Calu3 (cell line): ENCODE measurements around the gene ITGB2. TPM values are rescaled to one million over a fixed set of nuclear protein-coding genes. Genes with fewer than 3 reads are reported as not detected.

Experiments used
- BruUV-seq: library from RNA; stranded (reverse); fragments of 400-500 nt; replicated peaks from 2 replicates; lab custom pipeline; 2021; lab: Mats Ljungman, UMichigan
- CTCF ChIA-PET: fragments of 300-600 bp; sonication (Branson Sonifier 250); formaldehyde crosslinking; loops from one replicate; lab custom pipeline; 2022; ENCODE audit warnings: antibody characterized with exemption; lab: Charles Lee
- DNase-seq: peaks from one replicate; pipeline ENCODE4 v3.0.0; 2022
- H3K27ac Mint-ChIP-seq: one replicate; pipeline ENCODE4 v1.8.0; 2022; ENCODE audit warnings: mixed read lengths; ENCODE audit not compliant: unreplicated experiment
- H3K27me3 Mint-ChIP-seq: one replicate; pipeline ENCODE4 v1.8.0; 2022; ENCODE audit warnings: mixed read lengths; ENCODE audit not compliant: unreplicated experiment
- H3K36me3 Mint-ChIP-seq: one replicate; pipeline ENCODE4 v1.8.0; 2022; ENCODE audit warnings: mild to moderate bottlenecking, moderate library complexity, mixed read lengths; ENCODE audit not compliant: insufficient read depth, unreplicated experiment
- H3K4me1 Mint-ChIP-seq: one replicate; pipeline ENCODE4 v1.8.0; 2022; ENCODE audit warnings: mild to moderate bottlenecking, low read depth, mixed read lengths; ENCODE audit not compliant: unreplicated experiment
- H3K4me3 Mint-ChIP-seq: one replicate; pipeline ENCODE4 v1.8.0; 2022; ENCODE audit warnings: mild to moderate bottlenecking, low read depth, moderate library complexity, mixed read lengths; ENCODE audit not compliant: unreplicated experiment
- H3K9me3 Mint-ChIP-seq: one replicate; pipeline ENCODE4 v1.8.0; 2022; ENCODE audit warnings: low read depth, mixed read lengths; ENCODE audit not compliant: unreplicated experiment
- intact Hi-C: fragments of 100-400 bp; cut with micrococcal nuclease; formaldehyde crosslinking; loops from one replicate; pipeline ENCODE4 v1.10.0; 2022; ENCODE audit not compliant: unreplicated experiment
- total RNA-seq: library from RNA; stranded (reverse); gene quantifications from 2 replicates; pipeline ENCODE4 v1.2.3, GENCODE V29; 2022
- TF ChIP-seq, protein P1 (sequence below): fragments of 200-600 bp; IDR thresholded peaks from one replicate; pipeline ENCODE4 v1.8.0; 2022; ENCODE audit warnings: antibody characterized with exemption; ENCODE audit not compliant: unreplicated experiment

ITGB2 gene
- total RNA-seq, 1 experiment from 2014 or later: 0.42 TPM

DNA sequence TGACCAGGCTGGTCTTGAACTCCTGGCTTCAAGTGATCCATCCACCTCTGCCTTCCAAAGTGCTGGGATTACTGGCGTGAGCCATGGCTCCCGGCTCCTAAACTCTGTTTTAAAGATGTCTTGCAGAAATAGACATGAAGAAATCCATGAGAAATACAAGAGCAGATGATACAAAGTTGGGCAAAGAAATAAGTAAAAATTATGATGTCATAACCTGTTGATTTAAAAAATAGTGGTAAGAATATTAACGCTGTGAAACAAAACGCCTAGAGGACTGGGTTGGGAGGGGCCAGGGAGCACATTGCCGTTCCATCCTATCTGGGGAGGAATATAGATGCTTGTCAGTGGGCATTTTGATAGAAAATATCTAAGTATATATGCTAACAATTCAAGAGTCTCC, 1.2 kb upstream of the ITGB2 start:
- Mint-ChIP-seq H3K4me1 (peaks cover 16% of the 10 kb centered on the region), H3K36me3 (no peaks in the 10 kb centered on the region), H3K27me3 (peaks cover 57% of the 10 kb centered on the region), H3K27ac (no peak overlapping the region), H3K9me3 (no peaks in the 10 kb centered on the region), H3K4me3 (no peak overlapping the region)
- CTCF ChIA-PET: no interaction called here
- DNase-seq: no peak
- BruUV-seq: no TSS peak
- TF ChIP-seq, protein P1, sequence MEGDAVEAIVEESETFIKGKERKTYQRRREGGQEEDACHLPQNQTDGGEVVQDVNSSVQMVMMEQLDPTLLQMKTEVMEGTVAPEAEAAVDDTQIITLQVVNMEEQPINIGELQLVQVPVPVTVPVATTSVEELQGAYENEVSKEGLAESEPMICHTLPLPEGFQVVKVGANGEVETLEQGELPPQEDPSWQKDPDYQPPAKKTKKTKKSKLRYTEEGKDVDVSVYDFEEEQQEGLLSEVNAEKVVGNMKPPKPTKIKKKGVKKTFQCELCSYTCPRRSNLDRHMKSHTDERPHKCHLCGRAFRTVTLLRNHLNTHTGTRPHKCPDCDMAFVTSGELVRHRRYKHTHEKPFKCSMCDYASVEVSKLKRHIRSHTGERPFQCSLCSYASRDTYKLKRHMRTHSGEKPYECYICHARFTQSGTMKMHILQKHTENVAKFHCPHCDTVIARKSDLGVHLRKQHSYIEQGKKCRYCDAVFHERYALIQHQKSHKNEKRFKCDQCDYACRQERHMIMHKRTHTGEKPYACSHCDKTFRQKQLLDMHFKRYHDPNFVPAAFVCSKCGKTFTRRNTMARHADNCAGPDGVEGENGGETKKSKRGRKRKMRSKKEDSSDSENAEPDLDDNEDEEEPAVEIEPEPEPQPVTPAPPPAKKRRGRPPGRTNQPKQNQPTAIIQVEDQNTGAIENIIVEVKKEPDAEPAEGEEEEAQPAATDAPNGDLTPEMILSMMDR: no peak
- intact Hi-C loops: no loop called here

DNA sequence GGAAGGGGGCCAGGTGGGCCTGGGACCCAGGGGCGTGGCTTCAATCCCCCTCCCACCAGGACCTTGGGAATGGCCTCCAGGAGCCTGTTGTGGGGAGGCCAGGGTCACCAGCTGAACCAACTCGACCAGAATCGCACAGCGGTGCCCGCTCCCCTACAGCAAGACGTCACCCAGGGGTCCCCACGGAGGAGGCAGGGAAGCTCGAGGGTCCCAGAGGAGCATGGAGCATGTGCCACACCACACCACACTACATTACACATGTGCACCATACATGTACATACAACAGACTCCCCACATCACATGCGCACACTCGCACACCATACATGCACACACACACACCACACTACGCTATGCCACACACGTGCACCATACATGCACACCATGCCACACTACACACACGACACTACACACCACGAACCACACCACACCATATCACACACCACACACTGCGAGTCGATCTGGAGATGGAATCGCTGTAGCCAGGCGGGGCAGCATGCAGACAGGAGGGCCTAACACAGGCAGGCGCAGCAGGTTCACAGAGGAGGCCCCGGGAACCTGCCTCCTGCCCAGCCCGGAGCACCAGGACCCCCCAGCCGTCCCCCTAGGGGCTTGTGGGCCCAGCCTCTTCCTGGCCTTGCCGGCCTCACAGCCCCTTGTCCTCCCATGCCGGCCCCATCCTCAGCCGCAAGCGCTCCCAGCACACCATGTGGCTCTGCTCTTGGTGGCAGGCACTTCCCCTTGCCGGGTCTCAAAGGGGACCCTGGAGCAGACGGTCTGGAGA, 596 bp downstream of the ITGB2 start:
- intact Hi-C loops: no loop called here
- CTCF ChIA-PET: no interaction called here
- TF ChIP-seq, protein P1: no peak
- H3K4me1 Mint-ChIP-seq: peaks cover 7% of the 10 kb centered on the region
- H3K27me3 Mint-ChIP-seq: peaks cover 55% of the 10 kb centered on the region
- no peak for DNase-seq
- BruUV-seq: no TSS peak
- H3K36me3 Mint-ChIP-seq: no peaks in the 10 kb centered on the region
- H3K27ac Mint-ChIP-seq: no peak overlapping the region
- H3K9me3 Mint-ChIP-seq: no peaks in the 10 kb centered on the region
- H3K4me3 Mint-ChIP-seq: no peak overlapping the region

DNA sequence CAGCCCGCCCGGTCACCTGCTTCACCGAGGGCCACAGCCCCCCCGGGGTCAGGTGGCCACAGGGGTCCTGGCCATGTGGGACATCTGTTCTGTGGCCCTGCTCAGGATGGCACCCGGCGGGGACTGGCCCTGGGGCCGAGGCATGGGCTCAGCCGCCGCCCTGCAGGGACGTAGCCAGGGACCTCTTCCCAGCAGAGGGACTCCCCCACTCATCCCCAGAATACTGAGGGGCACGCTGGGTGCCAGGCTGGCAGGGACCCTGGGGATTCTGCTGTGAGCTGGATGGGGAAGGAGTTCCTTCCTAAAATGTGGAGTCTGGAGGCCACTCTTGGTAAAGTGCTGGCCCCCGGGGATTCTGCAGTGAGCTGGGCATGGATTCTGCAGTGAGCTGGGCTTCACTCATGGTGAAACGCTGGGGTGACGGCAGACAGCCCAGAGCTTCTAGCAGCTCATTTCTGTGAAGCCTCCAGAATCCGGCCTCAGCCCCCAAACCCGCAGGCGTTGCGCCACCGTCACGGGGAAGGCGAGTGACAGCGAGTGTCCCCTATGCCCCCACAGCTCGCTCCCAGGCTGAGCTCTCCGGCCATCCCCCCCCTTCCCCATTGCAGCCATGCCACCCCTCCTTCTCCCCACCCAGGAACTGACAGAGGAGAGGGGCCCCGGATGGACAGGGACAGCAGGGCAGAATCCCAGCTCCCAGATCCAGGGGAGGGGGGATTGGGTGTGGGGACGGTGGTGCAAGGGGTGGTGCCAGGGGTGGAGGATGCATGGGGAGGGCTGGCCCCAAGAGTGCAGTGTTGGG, 1.4 kb downstream of the ITGB2 start:
- TF ChIP-seq, protein P1: no peak
- CTCF ChIA-PET: no interaction called here
- no peaks in the 10 kb centered on the region for H3K9me3 Mint-ChIP-seq
- peaks cover 4% of the 10 kb centered on the region for H3K4me1 Mint-ChIP-seq
- no peak overlapping the region for H3K27ac Mint-ChIP-seq
- DNase-seq: no peak
- H3K4me3 Mint-ChIP-seq: no peak overlapping the region
- no TSS peak for BruUV-seq
- H3K36me3 Mint-ChIP-seq: no peaks in the 10 kb centered on the region
- intact Hi-C loops: no loop called here
- peaks cover 47% of the 10 kb centered on the region for H3K27me3 Mint-ChIP-seq

DNA sequence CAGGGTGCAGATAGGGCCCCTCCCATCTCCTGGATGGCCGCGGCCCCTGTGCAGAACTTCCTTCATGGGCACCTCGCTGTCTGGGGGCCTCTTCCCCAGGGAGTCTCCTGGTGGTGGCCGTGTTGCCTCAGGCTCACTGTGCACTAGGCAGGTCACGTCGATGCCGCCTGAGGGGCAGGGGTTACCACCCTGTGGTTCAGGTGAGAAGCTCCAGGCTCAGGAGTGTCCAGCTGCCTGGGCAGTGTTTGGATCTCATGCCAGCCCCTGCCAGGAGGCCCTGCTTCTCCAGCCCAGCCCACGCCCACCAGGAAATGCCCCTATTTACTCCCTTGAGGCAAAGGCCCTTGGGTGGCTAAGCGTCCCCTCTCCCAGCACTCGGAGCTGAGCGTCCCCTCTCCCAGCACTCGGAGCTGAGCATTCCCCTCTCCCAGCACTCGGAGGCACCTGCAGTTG, 2.1 kb downstream of the ITGB2 start:
- no peak for DNase-seq
- intact Hi-C loops: no loop called here
- TF ChIP-seq, protein P1: no peak
- CTCF ChIA-PET: no interaction called here
- Mint-ChIP-seq H3K4me3 (no peak overlapping the region), H3K27ac (no peak overlapping the region), H3K27me3 (peaks cover 40% of the 10 kb centered on the region), H3K36me3 (no peaks in the 10 kb centered on the region), H3K9me3 (no peaks in the 10 kb centered on the region), H3K4me1 (peaks cover 8% of the 10 kb centered on the region)
- BruUV-seq: no TSS peak
